ENCODE data around the gene ADSS2. TPM values are rescaled to one million over a fixed set of nuclear protein-coding genes. Genes with fewer than 3 reads are reported as not detected.

Gene ADSS2
- total RNA-seq, 1 donor from 2014 or later, result 65.2 TPM

GRCh38 chr1:244445320-244446181 lies 6.2 kb downstream of the ADSS2 start:
- no peak for DNase-seq (ENCODE audit: low read depth)

GRCh38 chr1:244444854-244445253 lies 6.9 kb downstream of the ADSS2 start:
- DNase-seq (ENCODE audit: low read depth), result no peak

GRCh38 chr1:244442850-244443249 lies 8.9 kb downstream of the ADSS2 start:
- no peak for DNase-seq (ENCODE audit: low read depth)

DNA sequence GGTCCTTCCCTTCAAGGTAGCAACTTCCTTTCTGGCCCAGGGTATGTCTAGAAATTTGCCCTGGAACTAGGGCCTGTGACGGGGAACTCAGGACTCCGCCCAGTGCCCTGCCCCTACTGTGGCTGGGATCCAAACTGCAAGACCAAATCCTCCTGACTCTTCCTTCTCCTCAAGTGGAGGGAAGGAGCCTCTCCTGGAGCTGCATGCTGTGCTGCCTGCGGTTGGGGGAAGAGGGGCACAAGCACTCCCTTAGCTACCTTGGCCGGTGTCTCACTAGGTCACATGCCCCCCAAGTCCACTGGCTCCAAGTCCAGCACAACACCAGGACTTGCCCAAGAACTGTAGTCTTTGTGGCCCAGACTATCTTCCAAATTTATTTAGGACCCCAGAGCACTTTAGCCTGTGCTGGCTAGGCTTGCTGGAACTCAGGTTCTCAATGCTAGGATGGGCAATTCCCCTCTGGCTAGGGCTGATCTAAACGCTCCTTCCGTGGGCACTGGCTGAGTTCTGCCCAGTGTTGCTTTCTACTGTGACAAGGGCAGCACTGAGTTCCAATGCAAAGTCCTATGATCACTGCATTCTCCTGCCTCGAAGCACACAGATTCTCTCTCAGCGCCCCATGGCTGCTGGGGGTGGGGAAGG lies 12.2 kb downstream of the ADSS2 start:
- no peak for DNase-seq (ENCODE audit: low read depth)

GRCh38 chr1:244437086-244437468 lies 14.6 kb downstream of the ADSS2 start:
- no peak for DNase-seq (ENCODE audit: low read depth)

- no peak for DNase-seq (ENCODE audit: low read depth)
These were observed 15.2 kb downstream of the ADSS2 start for GRCh38 chr1:244436336-244437085.

DNA sequence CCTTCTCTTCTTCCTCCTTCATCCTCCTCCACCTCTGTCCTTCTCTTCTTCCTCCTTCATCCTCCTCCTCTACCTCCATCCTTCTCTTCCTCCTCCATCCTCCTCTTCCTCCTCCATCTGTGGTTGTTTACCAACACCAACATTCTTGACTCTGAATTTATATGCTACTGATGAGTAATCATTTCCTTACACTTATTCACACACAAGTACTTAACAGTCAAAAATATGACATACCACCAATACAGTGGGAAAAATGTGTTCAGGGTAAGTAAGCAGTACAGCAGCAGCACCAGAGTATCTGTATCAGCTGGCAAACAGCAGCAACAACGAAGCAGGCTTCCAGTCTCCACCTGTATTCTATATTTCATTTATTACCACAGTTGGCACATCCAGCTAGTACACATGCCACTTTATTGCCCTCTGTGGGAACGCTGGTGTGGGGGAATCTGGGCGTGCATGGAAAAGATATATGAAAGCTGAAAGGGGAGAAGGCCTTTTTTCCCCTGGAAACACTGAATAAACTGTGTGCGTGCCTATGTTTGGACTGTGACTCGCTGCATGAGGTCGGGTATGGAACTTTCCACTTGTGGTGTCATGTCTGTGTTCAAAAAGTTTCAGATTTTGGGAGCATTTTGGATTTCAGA lies 16.0 kb downstream of the ADSS2 start:
- peak; percentile 38 for DNase-seq (ENCODE audit: low read depth)

- no peak for DNase-seq (ENCODE audit: low read depth)
These were observed 20.5 kb downstream of the ADSS2 start for GRCh38 chr1:244431166-244431565.

DNA sequence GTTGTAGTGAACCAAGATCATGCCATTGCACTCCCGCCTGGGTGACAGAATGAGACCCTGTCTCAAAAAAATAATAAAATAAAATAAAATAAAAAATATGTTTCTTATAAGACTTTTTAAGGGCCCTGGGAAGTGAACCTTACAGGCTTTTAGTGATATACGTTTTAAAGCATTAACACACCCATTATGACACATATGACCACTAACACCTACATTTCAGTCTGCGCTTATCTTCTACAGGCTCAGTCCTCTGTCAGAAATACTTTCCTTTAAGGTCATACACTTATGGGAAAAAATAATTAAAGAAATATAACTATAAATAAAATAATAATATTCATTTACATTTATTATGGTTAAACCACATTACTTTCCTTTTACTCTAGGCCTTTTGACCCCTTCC lies 21.9 kb downstream of the ADSS2 start:
- no peak for DNase-seq (ENCODE audit: low read depth)

- no peak for DNase-seq (ENCODE audit: low read depth)
These were observed 24.1 kb downstream of the ADSS2 start for GRCh38 chr1:244427647-244428046.

GRCh38 chr1:244424649-244425334 lies 26.9 kb downstream of the ADSS2 start:
- no peak for DNase-seq (ENCODE audit: low read depth)

GRCh38 chr1:244422174-244422573 lies 29.5 kb downstream of the ADSS2 start:
- DNase-seq (ENCODE audit: low read depth), result no peak

GRCh38 chr1:244419024-244419423 lies 32.7 kb downstream of the ADSS2 start:
- DNase-seq (ENCODE audit: low read depth), result no peak

DNA sequence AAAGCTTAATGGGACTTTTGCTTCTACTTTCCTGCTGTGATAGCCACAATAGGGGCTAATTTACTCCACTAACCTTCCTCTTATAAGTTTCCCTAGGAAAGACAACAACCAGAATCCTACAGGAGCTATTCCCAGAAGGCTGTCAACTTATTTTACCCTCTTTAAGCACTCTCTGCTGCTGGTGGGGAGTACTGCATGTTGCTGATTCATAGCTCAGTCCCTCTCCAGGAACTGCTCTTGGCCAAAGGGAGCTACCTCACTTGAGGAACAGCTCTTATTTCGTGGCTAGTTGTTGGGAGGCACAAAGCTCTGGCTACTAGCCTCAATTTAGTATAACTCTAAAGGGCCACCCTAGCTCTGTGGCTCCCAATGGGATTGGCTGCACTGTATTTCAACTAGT lies 37.2 kb downstream of the ADSS2 start:
- peak; percentile 68 for DNase-seq (ENCODE audit: low read depth)

GRCh38 chr1:244413736-244414135 lies 38.0 kb downstream of the ADSS2 start:
- DNase-seq (ENCODE audit: low read depth), result no peak

- no peak for DNase-seq (ENCODE audit: low read depth)
These were observed 39.5 kb downstream of the ADSS2 start for GRCh38 chr1:244412176-244412575.

DNA sequence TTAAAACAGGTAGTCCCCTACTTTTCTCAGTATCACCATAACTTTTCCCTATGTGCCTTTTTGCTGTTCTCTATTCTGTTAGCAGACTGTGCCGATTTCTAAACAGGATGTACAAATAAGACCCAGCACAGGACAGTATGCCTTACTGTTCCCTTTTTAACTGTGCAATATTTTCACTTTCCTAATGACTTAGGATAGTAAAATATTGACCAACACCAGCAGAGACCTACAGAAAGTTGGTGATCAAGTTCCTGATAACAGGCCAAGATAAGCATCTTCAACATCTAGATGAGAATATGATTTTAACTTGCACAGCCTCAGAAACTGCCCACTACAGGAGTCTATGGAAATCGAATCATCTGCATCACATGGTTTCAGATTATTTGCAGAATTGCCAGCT lies 42.0 kb downstream of the ADSS2 start:
- no peak for DNase-seq (ENCODE audit: low read depth)

DNA sequence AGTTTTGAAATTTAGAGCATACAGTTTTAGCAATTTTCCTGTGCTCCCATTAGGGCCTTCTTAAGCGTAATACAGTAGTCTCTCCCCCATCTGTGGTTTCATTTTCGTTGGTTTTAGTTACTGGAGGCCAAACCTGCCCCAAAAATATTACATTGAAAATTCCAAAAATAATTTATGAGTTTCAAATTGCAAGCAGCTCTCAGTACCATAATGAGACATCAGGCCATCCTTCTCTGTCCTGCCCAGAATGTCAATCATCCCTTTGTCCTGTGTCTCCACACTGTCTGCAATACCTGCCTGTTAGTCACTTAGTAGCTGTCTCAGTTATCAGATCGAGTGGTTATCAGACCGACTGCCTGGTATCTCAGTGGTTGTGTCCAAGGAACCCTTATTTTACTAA lies 45.4 kb downstream of the ADSS2 start:
- no peak for DNase-seq (ENCODE audit: low read depth)

DNA sequence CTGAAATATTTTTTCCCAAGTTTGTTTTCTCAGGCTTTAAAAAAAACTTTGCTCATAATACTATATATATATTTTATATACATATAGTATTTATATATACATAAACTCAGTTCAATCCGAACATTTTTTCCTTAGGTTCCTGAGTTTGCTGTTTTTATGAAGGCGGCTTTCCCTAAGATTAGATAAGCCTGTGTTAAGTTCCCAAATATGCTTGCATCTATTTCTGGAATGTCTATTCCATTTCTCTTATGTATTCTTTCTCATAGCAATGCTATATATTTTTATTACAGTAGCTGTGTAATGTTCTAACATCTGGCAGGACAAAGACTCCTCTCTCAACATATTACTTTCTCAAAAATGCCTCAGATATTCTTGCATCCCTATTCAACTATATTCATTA lies 45.9 kb downstream of the ADSS2 start:
- no peak for DNase-seq (ENCODE audit: low read depth)

- DNase-seq (ENCODE audit: low read depth), result no peak
These were observed 48.3 kb downstream of the ADSS2 start for GRCh38 chr1:244403431-244403830.

GRCh38 chr1:244400974-244401373 lies 50.7 kb downstream of the ADSS2 start:
- no peak for DNase-seq (ENCODE audit: low read depth)

DNA sequence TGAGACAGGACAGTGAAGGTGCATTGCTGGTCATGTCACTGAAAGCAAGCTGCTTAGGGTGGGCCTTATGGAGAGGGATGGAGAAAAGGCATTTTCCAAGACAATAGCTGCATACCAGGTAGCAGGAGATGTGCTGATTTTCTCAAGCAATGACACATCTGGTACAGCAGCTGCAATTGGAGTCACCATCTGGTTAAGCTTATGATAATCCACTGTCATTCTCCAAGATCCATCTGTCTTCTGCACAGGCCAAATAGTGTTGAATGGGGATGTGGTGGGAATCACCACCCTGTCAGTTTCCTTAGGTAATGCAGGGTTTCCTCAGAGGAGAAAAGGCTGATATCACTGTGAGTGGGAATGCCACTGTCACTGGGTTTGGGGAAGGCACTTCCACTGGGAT lies 54.6 kb downstream of the ADSS2 start:
- DNase-seq (ENCODE audit: low read depth), result no peak

Data from renal cortical epithelial cell (primary cell).